Central memory CD8-positive, alpha-beta T cell (primary cell): ENCODE measurements around the gene CFAP43.
"Not testable (repeated sequence)": the region's sequence is repeated elsewhere in the genome, so short reads cannot be mapped to it uniquely, and the experiment has no call there.

Source experiments
- ATAC-seq: fragments of 150-1000 bp; cut with Tn5 transposase; replicated peaks from 2 replicates; pipeline ENCODE4 v1.10.0; 2022; ENCODE audit warnings: mild to moderate bottlenecking, moderate FRiP score, moderate number of reproducible peaks; ENCODE audit not compliant: poor library complexity, severe bottlenecking; ENCODE audit errors: extremely low read depth
- DNase-seq, 2 donors: peaks; one replicate each; pipeline ENCODE4 v3.0.0; 2021; ENCODE audit warnings: low spot score in 2 of 2
- H3K27ac Mint-ChIP-seq: one replicate; pipeline ENCODE4 v1.8.0; 2022; ENCODE audit warnings: low read depth, mild to moderate bottlenecking, moderate library complexity, mixed read lengths
- H3K27me3 Mint-ChIP-seq: one replicate; pipeline ENCODE4 v1.8.0; 2022; ENCODE audit warnings: mixed read lengths
- H3K36me3 Mint-ChIP-seq: one replicate; pipeline ENCODE4 v1.8.0; 2022; ENCODE audit warnings: mild to moderate bottlenecking, moderate library complexity, mixed read lengths; ENCODE audit not compliant: insufficient read depth
- H3K4me1 Mint-ChIP-seq: one replicate; pipeline ENCODE4 v1.8.0; 2022; ENCODE audit warnings: mixed read lengths
- H3K4me3 Mint-ChIP-seq: one replicate; pipeline ENCODE4 v1.8.0; 2022; ENCODE audit warnings: mild to moderate bottlenecking, moderate library complexity, mixed read lengths
- H3K9me3 Mint-ChIP-seq: one replicate; pipeline ENCODE4 v1.8.0; 2022; ENCODE audit warnings: mixed read lengths

The CFAP43 gene

DNA sequence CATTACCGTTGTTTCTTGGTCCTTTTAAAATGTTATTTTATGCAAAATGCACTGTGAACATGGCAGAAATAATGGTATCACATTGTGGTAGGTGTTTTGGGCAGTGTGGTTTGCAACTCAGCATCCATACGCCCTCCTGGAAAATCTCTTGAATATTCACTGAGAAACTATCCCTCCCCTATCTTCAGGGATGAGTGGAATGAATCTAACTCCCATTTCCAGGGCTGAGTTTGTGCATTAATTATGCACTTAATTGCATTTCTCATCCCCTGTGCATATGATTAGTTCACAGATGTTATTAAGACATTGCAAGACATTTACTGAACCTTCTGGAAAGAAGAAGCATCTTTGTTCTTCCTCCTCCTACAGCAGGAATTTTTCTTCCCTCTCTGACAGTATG, 36.5 kb downstream of the CFAP43 start:
- Mint-ChIP-seq H3K9me3 (no peaks in the 10 kb centered on the region), H3K27ac (no peak overlapping the region), H3K4me1 (no peaks in the 10 kb centered on the region), H3K4me3 (no peak overlapping the region), H3K36me3 (no peaks in the 10 kb centered on the region), H3K27me3 (peaks cover 23% of the 10 kb centered on the region)
- DNase-seq: no peak
- ATAC-seq: no peak

DNA sequence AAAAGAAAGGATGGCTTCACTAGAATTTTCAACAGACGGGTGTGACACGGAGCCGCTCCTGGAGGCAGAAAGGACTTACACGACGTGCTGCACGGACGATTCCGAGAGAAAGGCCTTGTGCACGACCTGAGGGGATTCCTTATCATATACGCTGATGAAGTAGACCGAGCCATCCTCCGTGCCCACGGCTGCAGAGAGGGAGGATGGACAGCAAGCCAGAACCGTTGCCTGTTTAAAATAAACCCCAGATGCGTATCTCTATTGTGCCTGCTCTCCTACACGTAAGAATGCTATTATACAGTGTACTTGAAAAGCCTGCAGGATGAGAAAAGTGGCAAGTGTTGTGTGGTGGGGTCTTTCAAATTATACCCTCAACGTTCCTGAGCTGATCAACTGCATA, 38.4 kb downstream of the CFAP43 start:
- ATAC-seq (no peak), DNase-seq (no peak)
- Mint-ChIP-seq H3K9me3 (no peaks in the 10 kb centered on the region), H3K27me3 (peaks cover 32% of the 10 kb centered on the region), H3K36me3 (peaks cover 1% of the 10 kb centered on the region), H3K4me3 (no peak overlapping the region), H3K4me1 (no peaks in the 10 kb centered on the region), H3K27ac (no peak overlapping the region)

DNA sequence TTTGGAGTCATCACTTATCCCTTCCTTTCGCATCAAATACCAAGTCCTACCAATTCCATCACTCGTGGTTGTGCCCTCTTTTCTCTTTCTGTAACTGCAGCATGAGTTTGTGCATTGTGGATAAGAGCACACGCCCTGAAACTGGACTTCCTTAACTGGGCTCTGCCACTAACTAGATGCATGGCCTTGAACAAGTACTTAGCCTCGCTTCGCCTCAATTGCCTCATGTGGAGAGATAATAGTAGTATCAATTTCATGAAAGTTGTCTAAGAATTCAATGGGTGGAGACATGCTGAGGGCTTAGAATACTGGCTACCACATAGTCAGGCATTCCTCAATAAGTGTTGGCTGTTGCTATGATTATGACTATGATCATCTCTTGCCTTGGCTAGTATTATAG, 41.5 kb downstream of the CFAP43 start:
- Mint-ChIP-seq H3K36me3 (peaks cover 1% of the 10 kb centered on the region), H3K4me1 (no peaks in the 10 kb centered on the region), H3K27me3 (peaks cover 32% of the 10 kb centered on the region), H3K4me3 (no peak overlapping the region), H3K9me3 (no peaks in the 10 kb centered on the region), H3K27ac (no peak overlapping the region)
- ATAC-seq: no peak
- DNase-seq: no peak

DNA sequence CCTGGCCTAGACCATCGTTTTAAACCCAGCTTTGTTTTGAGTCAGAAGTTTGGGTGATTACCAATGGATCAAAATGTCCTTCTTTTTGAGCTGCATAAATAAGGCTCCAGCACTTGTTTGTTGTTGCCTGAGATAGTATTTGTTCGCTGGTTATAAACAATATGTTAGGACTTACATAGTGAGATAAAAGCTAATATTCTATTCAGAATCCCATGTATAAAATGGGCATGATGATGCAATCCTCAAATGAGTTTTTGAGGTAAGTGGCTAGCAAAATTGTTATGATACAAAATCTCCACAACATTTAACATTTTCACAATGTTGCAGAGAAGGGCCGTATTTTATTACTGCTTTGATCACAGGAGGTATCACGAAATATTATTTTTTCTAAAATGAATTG, 48.5 kb downstream of the CFAP43 start:
- H3K27ac Mint-ChIP-seq: no peak overlapping the region
- H3K4me3 Mint-ChIP-seq: no peak overlapping the region
- no peaks in the 10 kb centered on the region for H3K36me3 Mint-ChIP-seq
- H3K4me1 Mint-ChIP-seq: no peaks in the 10 kb centered on the region
- ATAC-seq (no peak), DNase-seq (no peak)
- no peaks in the 10 kb centered on the region for H3K9me3 Mint-ChIP-seq
- peaks cover 26% of the 10 kb centered on the region for H3K27me3 Mint-ChIP-seq

DNA sequence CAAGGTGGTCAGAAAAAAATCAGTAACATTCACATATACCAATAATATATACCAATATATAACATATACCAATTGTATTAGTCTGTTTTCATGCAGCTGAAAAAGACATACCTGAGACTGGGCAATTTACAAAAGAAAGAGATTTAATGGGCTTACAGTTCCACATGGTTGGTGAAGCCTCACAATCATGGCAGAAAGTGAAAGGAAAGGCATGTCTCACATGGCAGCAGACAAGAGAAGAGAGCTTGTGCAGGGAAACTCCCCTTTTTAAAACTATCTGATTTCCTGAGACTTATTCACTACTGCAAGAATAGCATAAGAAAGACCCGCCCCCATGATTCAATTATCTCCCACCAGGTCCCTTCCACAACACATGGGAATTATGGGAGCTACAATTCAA, 58.0 kb downstream of the CFAP43 start:
- H3K36me3 Mint-ChIP-seq, ATAC-seq, H3K4me3 Mint-ChIP-seq, DNase-seq, H3K27ac Mint-ChIP-seq: not testable (repeated sequence)
- peaks cover 13% of the 10 kb centered on the region for H3K9me3 Mint-ChIP-seq
- peaks cover 10% of the 10 kb centered on the region for H3K4me1 Mint-ChIP-seq
- peaks cover 31% of the 10 kb centered on the region for H3K27me3 Mint-ChIP-seq

DNA sequence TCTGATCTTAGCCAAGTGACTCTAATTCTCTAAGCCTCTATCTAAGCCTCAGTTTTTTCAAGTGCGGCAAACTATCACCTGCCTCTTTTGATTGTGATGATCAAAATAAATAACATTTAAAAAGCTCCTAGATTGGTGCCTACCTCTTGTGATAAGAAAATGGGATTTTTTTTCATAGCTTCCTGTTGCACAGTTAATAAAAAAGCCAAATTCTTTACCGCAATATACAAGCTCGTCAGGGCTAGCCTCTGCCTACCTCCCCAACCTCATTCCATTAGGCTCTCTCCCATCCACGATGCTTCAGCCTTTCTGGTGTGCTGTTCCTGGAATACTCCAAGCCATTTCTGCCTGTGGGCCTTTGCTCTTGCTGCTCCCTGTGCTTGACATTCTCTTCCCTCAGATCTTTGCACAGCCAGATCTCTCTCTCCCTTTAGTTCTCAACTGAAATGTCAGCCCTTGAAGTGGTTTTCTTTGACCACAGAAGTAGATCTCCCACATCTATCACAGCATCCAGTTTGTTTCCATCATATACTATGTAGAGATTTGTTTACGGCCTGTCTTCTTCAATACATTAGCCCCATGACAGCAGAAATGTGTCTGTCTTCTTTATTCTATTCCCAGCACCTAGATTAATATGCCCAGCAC, 61.4 kb downstream of the CFAP43 start:
- ATAC-seq (peak; percentile 77), DNase-seq (no peak)
- peaks cover 64% of the 10 kb centered on the region for H3K27me3 Mint-ChIP-seq
- no peak overlapping the region for H3K27ac Mint-ChIP-seq
- peaks cover 13% of the 10 kb centered on the region for H3K9me3 Mint-ChIP-seq
- H3K36me3 Mint-ChIP-seq: peaks cover 3% of the 10 kb centered on the region
- H3K4me3 Mint-ChIP-seq: no peak overlapping the region
- H3K4me1 Mint-ChIP-seq: peaks cover 10% of the 10 kb centered on the region

DNA sequence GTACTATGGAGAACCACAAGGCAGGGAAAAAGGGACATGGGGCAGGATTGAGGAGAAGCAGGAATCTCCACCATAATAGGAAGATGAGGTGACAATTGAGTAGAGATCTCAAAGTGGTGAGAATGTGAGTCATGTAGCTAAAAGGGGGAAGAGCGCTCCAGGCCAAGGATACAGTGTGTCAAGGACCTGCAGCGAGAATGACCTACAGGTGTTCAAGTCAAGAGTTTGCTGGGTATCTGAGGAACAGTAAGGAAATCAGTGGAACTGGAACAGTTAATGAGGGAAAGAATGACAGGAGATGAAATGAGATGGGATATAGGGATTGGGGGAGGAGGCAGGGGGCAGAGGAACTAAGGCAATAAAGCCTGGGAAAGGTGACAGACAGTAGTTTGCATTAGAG, 76.6 kb downstream of the CFAP43 start:
- Mint-ChIP-seq H3K9me3 (peaks cover 7% of the 10 kb centered on the region), H3K27me3 (peaks cover 59% of the 10 kb centered on the region), H3K4me3 (no peak overlapping the region), H3K27ac (no peak overlapping the region), H3K4me1 (no peaks in the 10 kb centered on the region), H3K36me3 (no peaks in the 10 kb centered on the region)
- ATAC-seq (no peak), DNase-seq (no peak)

DNA sequence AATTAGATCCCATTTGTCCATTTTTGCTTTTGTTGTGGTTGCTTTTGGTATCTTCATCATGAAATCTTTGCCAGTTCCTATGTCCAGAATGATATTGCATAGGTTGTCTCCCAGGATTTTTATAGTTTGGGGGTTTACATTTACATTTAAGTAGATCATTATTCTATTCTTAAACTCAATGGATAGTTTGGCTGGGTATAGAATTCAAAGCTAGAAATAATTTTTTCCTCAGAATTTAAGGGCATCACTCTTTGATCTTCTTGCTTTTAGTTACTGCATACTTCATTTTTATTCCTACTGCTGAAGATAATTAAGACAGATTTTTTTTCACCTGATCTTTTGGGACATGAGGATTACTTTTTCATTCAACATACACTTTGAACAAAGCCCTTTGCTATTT, 80.4 kb downstream of the CFAP43 start:
- H3K4me3 Mint-ChIP-seq: no peak overlapping the region

DNA sequence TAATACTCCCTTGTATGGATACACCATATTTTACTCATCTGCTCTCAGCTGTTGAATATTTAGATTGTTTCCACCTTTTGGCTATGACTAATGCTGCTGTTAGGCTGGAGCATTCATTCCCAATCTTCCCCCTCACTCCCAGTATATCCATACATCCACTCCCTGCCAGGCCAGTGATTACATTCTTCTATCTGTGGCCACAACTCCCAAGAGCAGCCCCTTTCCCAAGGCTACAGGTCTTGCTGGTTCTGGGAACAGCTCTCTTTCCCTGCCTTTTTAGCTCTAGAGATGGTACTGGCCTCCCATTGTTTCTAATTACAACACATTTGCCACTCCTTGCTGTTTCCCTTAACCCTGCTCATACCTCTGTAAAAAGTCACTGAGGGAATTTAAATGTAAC, 82.0 kb downstream of the CFAP43 start:
- H3K4me3 Mint-ChIP-seq: no peak overlapping the region
- H3K4me1 Mint-ChIP-seq: no peaks in the 10 kb centered on the region
- DNase-seq: no peak
- no peaks in the 10 kb centered on the region for H3K36me3 Mint-ChIP-seq
- H3K27me3 Mint-ChIP-seq: peaks cover 70% of the 10 kb centered on the region
- H3K27ac Mint-ChIP-seq: no peak overlapping the region
- ATAC-seq: no peak
- peaks cover 7% of the 10 kb centered on the region for H3K9me3 Mint-ChIP-seq

More for the DNA sequence above, 80.4 kb downstream of the CFAP43 start:
- no peak for DNase-seq
- H3K9me3 Mint-ChIP-seq: peaks cover 7% of the 10 kb centered on the region
- no peaks in the 10 kb centered on the region for H3K4me1 Mint-ChIP-seq
- no peaks in the 10 kb centered on the region for H3K36me3 Mint-ChIP-seq
- peaks cover 69% of the 10 kb centered on the region for H3K27me3 Mint-ChIP-seq
- no peak for ATAC-seq
- no peak overlapping the region for H3K27ac Mint-ChIP-seq

DNA sequence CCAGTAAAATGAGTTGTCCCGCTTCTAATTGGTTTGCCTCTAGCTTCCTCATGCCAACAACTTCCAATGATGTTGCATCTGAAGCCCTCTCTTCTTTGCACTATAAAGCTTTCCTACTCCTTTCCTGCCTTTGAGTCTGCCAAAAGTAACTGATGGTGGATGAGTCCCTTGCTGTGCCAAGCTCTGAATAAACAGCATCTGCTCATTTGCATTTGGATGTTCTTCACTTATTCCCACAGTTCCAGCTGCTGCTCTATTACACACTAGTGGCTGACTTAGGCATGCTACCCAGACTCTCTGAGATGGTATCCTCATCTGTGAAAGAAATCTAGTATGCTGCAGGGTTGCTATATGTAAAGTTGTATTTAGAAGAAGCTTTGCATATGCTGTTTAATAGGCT, 85.3 kb downstream of the CFAP43 start:
- H3K4me3 Mint-ChIP-seq: no peak overlapping the region
- no peak overlapping the region for H3K27ac Mint-ChIP-seq
- no peak for ATAC-seq
- DNase-seq: no peak
- H3K36me3 Mint-ChIP-seq: no peaks in the 10 kb centered on the region
- H3K9me3 Mint-ChIP-seq: peaks cover 2% of the 10 kb centered on the region
- H3K27me3 Mint-ChIP-seq: peaks cover 67% of the 10 kb centered on the region
- H3K4me1 Mint-ChIP-seq: no peaks in the 10 kb centered on the region

DNA sequence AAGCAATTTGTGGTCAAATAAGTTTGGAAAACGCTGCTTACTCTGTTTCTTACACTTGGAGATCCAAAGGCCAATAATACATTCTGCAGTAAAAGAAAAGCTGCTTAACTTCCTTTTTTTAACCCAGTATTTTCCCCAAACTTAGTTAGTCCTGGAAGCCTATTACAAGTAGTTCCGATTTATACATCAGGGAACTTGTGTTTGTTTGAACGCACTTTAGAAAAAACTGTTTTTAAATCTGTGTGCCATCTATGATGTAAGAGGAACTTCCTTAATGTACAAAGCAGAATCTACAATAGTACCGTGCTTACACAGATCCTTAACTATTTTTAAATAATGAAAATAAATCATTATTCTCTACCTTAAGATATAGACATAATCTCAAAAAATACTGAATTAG, 87.2 kb downstream of the CFAP43 start:
- Mint-ChIP-seq H3K9me3 (no peaks in the 10 kb centered on the region), H3K36me3 (no peaks in the 10 kb centered on the region), H3K27me3 (peaks cover 48% of the 10 kb centered on the region), H3K4me3 (no peak overlapping the region), H3K27ac (no peak overlapping the region), H3K4me1 (no peaks in the 10 kb centered on the region)
- DNase-seq (no peak), ATAC-seq (no peak)

DNA sequence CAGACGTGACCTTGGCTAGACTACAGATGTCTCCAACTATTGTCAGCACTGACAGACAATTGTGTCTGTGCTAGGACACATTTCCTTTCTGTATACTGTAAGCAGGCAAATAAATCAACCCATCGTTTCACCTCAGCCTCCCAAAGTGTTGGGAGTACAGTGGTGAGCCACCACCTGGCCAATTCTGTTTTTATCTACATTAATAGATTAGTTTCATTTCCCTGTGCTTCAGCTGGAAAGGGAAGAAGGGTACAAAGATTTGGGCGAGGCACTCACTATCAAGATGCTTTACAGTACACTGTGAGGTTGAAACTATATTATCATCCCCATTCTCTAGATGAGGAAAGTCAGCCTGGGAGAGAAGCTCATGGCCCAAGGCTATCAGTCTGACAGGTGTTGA, 88.3 kb downstream of the CFAP43 start:
- no peak for ATAC-seq

DNA sequence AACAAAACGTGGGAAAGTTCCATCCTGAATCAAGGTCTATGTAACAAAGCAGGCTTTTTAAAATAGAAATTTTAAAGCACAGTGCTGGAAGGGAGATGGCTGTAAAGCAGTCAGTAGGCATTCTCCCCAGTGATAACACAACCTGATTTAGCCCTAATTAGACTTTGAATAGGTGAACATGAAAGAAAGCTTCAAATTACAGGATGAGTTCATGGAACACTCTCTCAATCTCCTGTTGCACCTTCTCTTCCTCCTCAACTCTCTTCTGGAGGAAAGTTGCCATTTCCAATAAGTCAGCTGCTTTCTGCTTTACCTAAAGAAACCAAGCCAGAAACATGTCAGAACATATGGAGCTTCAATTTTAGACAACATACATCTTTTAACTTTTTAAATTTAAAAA, 90.1 kb downstream of the CFAP43 start:
- Mint-ChIP-seq H3K4me3 (no peak overlapping the region), H3K36me3 (no peaks in the 10 kb centered on the region), H3K9me3 (no peaks in the 10 kb centered on the region), H3K4me1 (no peaks in the 10 kb centered on the region), H3K27ac (no peak overlapping the region), H3K27me3 (peaks cover 44% of the 10 kb centered on the region)
- ATAC-seq: no peak
- DNase-seq: no peak

More for the DNA sequence above, 88.3 kb downstream of the CFAP43 start:
- Mint-ChIP-seq H3K9me3 (no peaks in the 10 kb centered on the region), H3K4me3 (no peak overlapping the region), H3K4me1 (no peaks in the 10 kb centered on the region), H3K27me3 (peaks cover 46% of the 10 kb centered on the region), H3K27ac (no peak overlapping the region), H3K36me3 (no peaks in the 10 kb centered on the region)
- DNase-seq: no peak
